AG04450 (cell line): ENCODE data around the gene SGPL1. TPM values are rescaled to one million over a fixed set of nuclear protein-coding genes. Genes with fewer than 3 reads are reported as not detected.

Experiments used
- CTCF ChIA-PET: fragments of 300-600, 350-600 bp; formaldehyde crosslinking; extraction: SDS; loops from one replicate; lab custom pipeline; 2022; ENCODE audit warnings: antibody characterized with exemption, inconsistent platforms; lab: Charles Lee
- POLR2A ChIA-PET: fragments of 350-600 bp; formaldehyde crosslinking; extraction: SDS; loops from one replicate; lab custom pipeline; 2021; ENCODE audit warnings: antibody characterized with exemption, inconsistent platforms; lab: Yijun Ruan, JAX
- DNase-seq: peaks from one replicate; pipeline ENCODE4 v3.0.0-alpha.2; 2011; ENCODE audit warnings: low read depth, low spot score
- H3K27ac ChIP-seq: one replicate; pipeline ENCODE4 v1.5.1; 2012; ENCODE audit warnings: low read depth, low read length, control low read depth
- H3K27me3 ChIP-seq: one replicate; pipeline ENCODE4 v1.6.0; 2012; ENCODE audit warnings: low read length; ENCODE audit not compliant: control insufficient read depth, insufficient read depth
- H3K4me3 ChIP-seq: 2 replicates; pipeline ENCODE4 v1.5.1; 2011; ENCODE audit warnings: mild to moderate bottlenecking, low read depth, low read length, control low read depth
- H3K9me3 ChIP-seq: 2 replicates; pipeline ENCODE4 v1.5.1; 2012; ENCODE audit warnings: low read length; ENCODE audit not compliant: control insufficient read depth, insufficient read depth
- polyA plus RNA-seq: library from polyadenylated mRNA; depleted of rRNA; stranded (reverse); fragments of >200 nt; gene quantifications from 2 replicates; pipeline ENCODE4 v1.2.3, GENCODE V29; 2011
- TF ChIP-seq, protein P1 (sequence below): IDR thresholded peaks from 2 replicates; pipeline ENCODE4 v1.5.1; 2011; ENCODE audit warnings: low read depth, low read length, control low read depth, inconsistent platforms

Gene SGPL1
- polyA plus RNA-seq, 1 experiment, result 30.8 TPM

DNA sequence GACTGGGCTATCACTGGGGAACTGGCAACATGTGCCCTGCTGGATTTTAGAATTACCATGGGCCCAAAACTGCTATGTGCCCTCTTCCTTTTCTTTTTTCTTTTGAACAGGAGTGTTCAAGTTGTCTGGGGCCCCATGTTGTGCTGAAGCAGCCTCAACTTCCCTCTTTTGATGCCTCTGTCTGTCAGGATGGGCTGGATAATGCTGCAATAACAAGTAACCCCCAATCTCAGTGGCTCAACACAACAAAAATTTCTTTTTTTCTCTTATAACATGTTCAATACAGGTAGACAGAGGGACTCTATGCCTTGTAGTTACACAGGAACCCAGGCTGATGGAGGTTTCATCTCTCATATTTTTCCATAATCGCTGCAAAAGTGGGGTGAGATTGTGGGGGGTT is 80.8 kb downstream of the SGPL1 start:
- TF ChIP-seq, protein P1, sequence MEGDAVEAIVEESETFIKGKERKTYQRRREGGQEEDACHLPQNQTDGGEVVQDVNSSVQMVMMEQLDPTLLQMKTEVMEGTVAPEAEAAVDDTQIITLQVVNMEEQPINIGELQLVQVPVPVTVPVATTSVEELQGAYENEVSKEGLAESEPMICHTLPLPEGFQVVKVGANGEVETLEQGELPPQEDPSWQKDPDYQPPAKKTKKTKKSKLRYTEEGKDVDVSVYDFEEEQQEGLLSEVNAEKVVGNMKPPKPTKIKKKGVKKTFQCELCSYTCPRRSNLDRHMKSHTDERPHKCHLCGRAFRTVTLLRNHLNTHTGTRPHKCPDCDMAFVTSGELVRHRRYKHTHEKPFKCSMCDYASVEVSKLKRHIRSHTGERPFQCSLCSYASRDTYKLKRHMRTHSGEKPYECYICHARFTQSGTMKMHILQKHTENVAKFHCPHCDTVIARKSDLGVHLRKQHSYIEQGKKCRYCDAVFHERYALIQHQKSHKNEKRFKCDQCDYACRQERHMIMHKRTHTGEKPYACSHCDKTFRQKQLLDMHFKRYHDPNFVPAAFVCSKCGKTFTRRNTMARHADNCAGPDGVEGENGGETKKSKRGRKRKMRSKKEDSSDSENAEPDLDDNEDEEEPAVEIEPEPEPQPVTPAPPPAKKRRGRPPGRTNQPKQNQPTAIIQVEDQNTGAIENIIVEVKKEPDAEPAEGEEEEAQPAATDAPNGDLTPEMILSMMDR, result no peak
- CTCF ChIA-PET, result no interaction called here

DNA sequence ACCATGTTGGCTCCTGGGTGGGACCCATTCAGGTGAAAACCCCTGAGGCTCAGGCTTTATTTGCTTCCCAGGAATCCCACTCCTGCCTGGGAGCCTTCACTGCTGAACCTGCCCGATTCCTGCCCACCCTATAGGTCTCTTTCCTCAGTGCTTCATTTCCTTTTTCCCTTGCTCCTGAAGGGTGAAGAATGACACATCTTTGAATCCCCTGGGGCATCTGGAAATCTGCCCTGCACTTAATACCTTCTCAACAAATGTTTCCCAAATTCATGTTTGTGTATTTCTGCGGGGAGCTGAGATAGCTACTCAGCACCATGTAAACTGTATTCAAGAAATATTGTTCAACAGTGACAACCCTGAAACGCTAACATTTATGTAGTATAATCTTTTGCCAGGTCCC is 82.9 kb downstream of the SGPL1 start:
- POLR2A ChIA-PET, result no interaction called here
- H3K9me3 ChIP-seq, result no peaks in the 10 kb centered on the region; the same call in 1 of the 2 replicates

More for the DNA sequence above, 80.8 kb downstream of the SGPL1 start:
- H3K9me3 ChIP-seq, result no peaks in the 10 kb centered on the region; the same call in 1 of the 2 replicates
- POLR2A ChIA-PET, result interaction anchor here (0.5 kb wide), 1 partner anchor 82 kb away, joined by 6 read pairs; no protein-coding TSS in a partner anchor
- no peak for DNase-seq
- peaks cover 33% of the 10 kb centered on the region for H3K27me3 ChIP-seq
- H3K4me3 ChIP-seq, result no peak overlapping the region
- H3K27ac ChIP-seq, result no peak overlapping the region

DNA sequence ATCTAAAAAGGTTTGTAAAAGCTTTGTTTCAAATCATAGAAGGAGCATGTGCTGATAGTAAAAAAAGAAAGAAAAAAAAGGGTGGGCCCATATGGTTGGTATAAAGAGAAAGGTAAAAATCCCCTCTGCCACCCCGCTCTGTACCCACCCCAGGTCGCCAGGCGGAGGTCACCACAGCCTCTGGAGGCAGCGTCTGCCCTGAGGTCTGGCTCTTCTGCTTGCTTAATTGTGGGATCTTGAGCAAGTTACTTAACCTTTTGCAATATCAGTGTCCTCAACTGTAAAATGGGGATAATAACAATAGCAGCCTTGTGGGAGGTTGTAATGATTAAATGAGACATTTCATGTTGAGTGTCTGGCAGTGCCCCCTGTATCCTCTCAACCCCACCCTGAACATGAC is 83.3 kb downstream of the SGPL1 start:
- Histone ChIP-seq H3K4me3 (no peak overlapping the region), H3K9me3 (no peaks in the 10 kb centered on the region; the same call in 1 of the 2 replicates), H3K27me3 (peaks cover 47% of the 10 kb centered on the region), H3K27ac (no peak overlapping the region)
- DNase-seq, result no peak
- ChIA-PET POLR2A (no interaction called here), CTCF (interaction anchor here (0.6 to 2.0 kb wide), 3 partner anchors 27 to 371 kb away, joined by 3 to 7 read pairs (median 6); no protein-coding TSS in a partner anchor)
- TF ChIP-seq, protein P1, result no peak

More for the DNA sequence above, 82.9 kb downstream of the SGPL1 start:
- DNase-seq, result no peak
- TF ChIP-seq, protein P1, result no peak
- H3K27ac ChIP-seq, result no peak overlapping the region
- peaks cover 46% of the 10 kb centered on the region for H3K27me3 ChIP-seq
- CTCF ChIA-PET, result no interaction called here
- H3K4me3 ChIP-seq, result no peak overlapping the region

DNA sequence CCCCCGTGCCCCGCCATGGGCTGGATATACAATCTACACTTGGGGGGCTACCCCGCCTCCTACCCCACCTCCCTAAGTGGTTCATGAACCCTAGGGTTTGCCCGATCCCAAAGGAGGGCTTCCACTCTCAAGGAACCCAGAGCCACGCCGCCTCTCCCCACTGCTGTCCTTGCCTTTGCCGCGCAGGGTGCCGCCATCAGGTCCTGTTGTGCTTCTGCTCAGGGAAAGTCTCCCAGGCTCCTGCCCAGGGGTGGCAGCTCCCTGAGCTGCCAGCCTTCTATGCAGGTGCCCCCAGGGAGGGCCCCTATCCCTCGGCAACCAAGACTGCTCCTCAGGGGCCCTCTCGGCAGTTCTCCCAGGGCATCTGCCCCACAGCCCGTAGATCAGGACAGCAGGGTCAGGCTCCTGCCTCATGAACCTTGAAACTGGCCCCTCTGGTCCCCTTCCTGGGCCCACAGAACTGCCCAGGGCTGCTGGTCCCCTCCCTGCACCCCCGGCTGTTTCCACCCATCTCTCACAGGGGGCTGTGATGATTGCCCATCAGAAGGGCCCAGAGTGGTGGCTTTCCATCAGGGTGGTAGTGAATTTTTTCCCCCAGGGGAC is 85.6 kb downstream of the SGPL1 start:
- CTCF ChIA-PET, result interaction anchor here (0.9 to 3.8 kb wide), 4 partner anchors 24 to 384 kb away, joined by 3 to 33 read pairs (median 8); no protein-coding TSS in a partner anchor
- Histone ChIP-seq H3K9me3 (no peaks in the 10 kb centered on the region; the same call in 1 of the 2 replicates), H3K27me3 (peaks cover 56% of the 10 kb centered on the region), H3K4me3 (no peak overlapping the region), H3K27ac (no peak overlapping the region)
- POLR2A ChIA-PET, result no interaction called here
- TF ChIP-seq, protein P1, result no peak
- no peak for DNase-seq

DNA sequence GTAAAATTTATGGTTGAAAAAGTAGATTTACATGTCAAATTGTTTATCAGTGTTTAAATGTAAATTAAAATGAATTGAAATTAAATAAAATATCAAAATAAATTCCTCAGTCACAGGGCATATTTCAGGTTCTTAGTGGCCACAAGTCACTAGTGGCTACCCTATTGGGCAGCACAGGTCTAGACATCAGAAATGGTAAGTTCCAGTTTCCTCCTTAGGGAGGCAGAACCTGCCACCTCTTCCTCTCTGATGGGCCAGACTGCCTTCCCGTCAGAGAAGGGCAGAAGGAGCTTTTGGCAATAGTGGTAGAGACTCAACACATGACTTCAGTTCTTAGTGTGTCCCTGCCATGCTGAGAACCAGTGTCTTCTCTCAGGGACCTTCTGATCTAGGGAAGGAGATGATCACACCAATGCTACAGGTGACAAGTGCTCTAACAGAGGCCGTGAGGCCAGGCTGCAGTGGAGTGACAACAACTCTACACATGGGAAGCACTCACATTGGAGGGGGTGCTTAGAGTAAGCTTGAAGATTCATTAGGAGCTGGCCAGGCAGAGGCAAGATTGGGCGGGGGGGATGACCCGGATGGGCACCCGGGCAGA is 87.0 kb downstream of the SGPL1 start:
- H3K27me3 ChIP-seq, result peaks cover 62% of the 10 kb centered on the region
- CTCF ChIA-PET, result interaction anchor here (0.6 to 3.8 kb wide), 25 partner anchors 9 to 413 kb away, joined by 3 to 33 read pairs (median 4); partner anchors contain the start of gene UNC5B
- no peak overlapping the region for H3K27ac ChIP-seq
- POLR2A ChIA-PET, result no interaction called here
- TF ChIP-seq, protein P1, result no peak
- no peak for DNase-seq
- no peak overlapping the region for H3K4me3 ChIP-seq
- no peaks in the 10 kb centered on the region for H3K9me3 ChIP-seq
